Stimulated activated CD4-positive, alpha-beta T cell treated with anti-CD3 and anti-CD28 coated beads, Interleukin-12 subunit alpha, Interleukin-12 subunit beta, amount 100 ng/mL, for 4 hours (primary cell): ENCODE measurements around the gene SLC5A1.
"Not testable (repeated sequence)": the region's sequence is repeated elsewhere in the genome, so short reads cannot be mapped to it uniquely, and the experiment has no call there.

Experiments
- DNase-seq: peaks from one replicate; pipeline ENCODE4 v3.0.0-alpha.2; 2020

The SLC5A1 gene

GRCh38 chr22:32150647-32151046 is 107.6 kb downstream of the SLC5A1 start:
- not testable (repeated sequence) for DNase-seq

- not testable (repeated sequence) for DNase-seq
These were observed 108.6 kb downstream of the SLC5A1 start for GRCh38 chr22:32151641-32152040.

- DNase-seq, result not testable (repeated sequence)
These were observed 111.7 kb downstream of the SLC5A1 start for GRCh38 chr22:32154727-32155126.

GRCh38 chr22:32157632-32158031 is 114.6 kb downstream of the SLC5A1 start:
- DNase-seq, result not testable (repeated sequence)

- DNase-seq, result no peak
These were observed 115.9 kb downstream of the SLC5A1 start, which contains the start of gene C22orf42 for GRCh38 chr22:32158712-32159533. Gene C22orf42 (minus strand): TSS chr22:32159303. CDS start chr22:32159215, 88 bp downstream.

- DNase-seq, result not testable (repeated sequence)
These were observed 117.3 kb downstream of the SLC5A1 start for GRCh38 chr22:32160411-32160810.
